GM19455 (cell line): ENCODE data around the gene ETV7.

Experiments used
- ATAC-seq: cut with Tn5 transposase; IDR thresholded peaks from one replicate; pipeline ENCODE4 v1.9.1; 2021; ENCODE audit not compliant: unreplicated experiment

The ETV7 gene

GRCh38 chr6:36324715-36325114 lies 62.8 kb downstream of the ETV7 start:
- no peak for ATAC-seq

GRCh38 chr6:36324191-36324590 lies 63.3 kb downstream of the ETV7 start:
- ATAC-seq = no peak

- no peak for ATAC-seq
Measured at GRCh38 chr6:36323062-36323461, 64.4 kb downstream of the ETV7 start.

GRCh38 chr6:36322591-36322990 lies 64.9 kb downstream of the ETV7 start:
- ATAC-seq = no peak

- no peak for ATAC-seq
Measured at GRCh38 chr6:36320475-36320874, 67.0 kb downstream of the ETV7 start.

- ATAC-seq = no peak
Measured at GRCh38 chr6:36319821-36320220, 67.6 kb downstream of the ETV7 start.

- ATAC-seq = no peak
Measured at GRCh38 chr6:36319436-36319762, 68.1 kb downstream of the ETV7 start.

- no peak for ATAC-seq
Measured at GRCh38 chr6:36318690-36319435, 68.6 kb downstream of the ETV7 start.

- ATAC-seq = no peak
Measured at GRCh38 chr6:36317623-36318022, 69.8 kb downstream of the ETV7 start.
